Mucosa of descending colon (tissue), 3 donors: ENCODE results near the gene MLLT3. TPM values are rescaled to one million over a fixed set of nuclear protein-coding genes. Genes with fewer than 3 reads are reported as not detected.

Experiments used
- ATAC-seq: fragments of 200-7000 bp; cut with Tn5 transposase; one replicate; pipeline ENCODE4 v1.9.1; 2020; ENCODE audit warnings: mild to moderate bottlenecking, moderate library complexity
- DNase-seq, 3 donors: peaks; one replicate each; pipeline ENCODE4 v3.0.0-alpha.2; 2020
- H3K36me3 ChIP-seq: fragments of 200-600 bp; one replicate; pipeline ENCODE4 v1.8.0; 2021; ENCODE audit warnings: low read depth, mild to moderate bottlenecking
- H3K4me1 ChIP-seq: fragments of 200-600 bp; one replicate; pipeline ENCODE4 v1.8.0; 2021; ENCODE audit warnings: low read depth, mild to moderate bottlenecking
- H3K4me3 ChIP-seq: fragments of 200-600 bp; one replicate; pipeline ENCODE4 v1.8.0; 2021; ENCODE audit warnings: mild to moderate bottlenecking
- H3K9me3 ChIP-seq: fragments of 200-600 bp; one replicate; pipeline ENCODE4 v1.8.0; 2021; ENCODE audit warnings: mild to moderate bottlenecking
- CTCF ChIP-seq: fragments of 200-600 bp; IDR thresholded peaks from one replicate; pipeline ENCODE4 v1.8.0; 2022; ENCODE audit warnings: antibody characterized with exemption, mild to moderate bottlenecking
- intact Hi-C, 2 donors: fragments of 100-400 bp; cut with DNase I in 1 of 2; cut with micrococcal nuclease in 1 of 2; formaldehyde crosslinking; loops; one replicate each; pipeline versions ENCODE4 v1.11.0 to v1.11.1; 2022; cut with DNase I, micrococcal nuclease
- microRNA-seq: library from miRNA; unstranded; fragments of <30 nt; microRNA quantifications from one replicate; pipeline ENCODE4, GENCODE V29; 2019
- total RNA-seq, 3 donors: library from RNA; stranded (reverse); fragmentation: NEBNext Ultra II Directional in 2 of 3; extraction: Animal tissue kit (Norgen Biotek cat#: 25700) in 2 of 3; gene quantifications; one replicate each; pipeline versions ENCODE4 v1.2.1 to v1.2.4, GENCODE V29; 2021 to 2023
- donor health status: DM: no; HTN: no; CAD: no; lungs with moderate emphysema.
- donor health status: DM: no; HTN: no; CAD: no.
- donor health status: DM: no; HTN: yes; CAD: no.

Gene MLLT3
- total RNA-seq, 3 donors from 2014 or later = 35.1 to 53.7 (median 46.5) TPM

GRCh38 chr9:20292002-20292401 lies 330.3 kb downstream of the MLLT3 start:
- intact Hi-C loops = no loop called here
- no peak for ATAC-seq
- no peak for DNase-seq
- Histone ChIP-seq H3K4me3 (no peak overlapping the region), H3K4me1 (no peaks in the 10 kb centered on the region), H3K9me3 (no peaks in the 10 kb centered on the region), H3K36me3 (no peaks in the 10 kb centered on the region)
- no peak for TF ChIP-seq CTCF

Small RNAs within 50 kb of the gene (microRNA-seq; reads per million reads assigned to microRNA genes)
- gene MIR4473 (12.3 reads per million, percentile 36 among the genes with 10 or more reads in this experiment), gene MIR4474 (2.8 reads per million, percentile 11 among the genes with 10 or more reads in this experiment)

Other genes with a start within 250 kb of the MLLT3 start
- gene FOCAD, start 61.8 kb upstream of the MLLT3 start, total RNA-seq = 10 to 100 TPM; 26.6 to 30.3 (median 26.9) TPM